Muscle layer of duodenum (tissue), 2 donors: Measurements from ENCODE around the gene JUNB.
A peak's percentile ranks its signal among the peaks of the same experiment; 100 is the strongest.

Experiments
- H3K27ac ChIP-seq: one replicate; pipeline ENCODE4 v1.7.0; 2013; ENCODE audit warnings: mild to moderate bottlenecking, low read length
- H3K27me3 ChIP-seq: one replicate; pipeline ENCODE4 v1.7.0; 2013; ENCODE audit warnings: low read depth, mild to moderate bottlenecking, control low read depth, low read length
- H3K36me3 ChIP-seq, 2 donors: one replicate each; pipeline ENCODE4 v1.7.0; 2013; ENCODE audit warnings: low read length in 2 of 2, control low read depth in 1 of 2, mild to moderate bottlenecking in 1 of 2; ENCODE audit not compliant: insufficient read depth in 2 of 2, control insufficient read depth in 1 of 2
- H3K4me1 ChIP-seq, 2 donors: one replicate each; pipeline ENCODE4 v1.7.0; 2013; ENCODE audit warnings: low read length in 2 of 2, mild to moderate bottlenecking in 2 of 2, control low read depth in 1 of 2, moderate library complexity in 1 of 2; ENCODE audit not compliant: insufficient read depth in 2 of 2, control insufficient read depth in 1 of 2
- H3K4me3 ChIP-seq, 2 donors: one replicate each; pipeline ENCODE4 v1.7.0; 2013; ENCODE audit warnings: low read length in 2 of 2, low read depth in 1 of 2, mild to moderate bottlenecking in 1 of 2
- H3K9me3 ChIP-seq, 2 donors: one replicate each; pipeline ENCODE4 v1.7.0; 2013; ENCODE audit warnings: low read length in 2 of 2, control low read depth in 1 of 2, mild to moderate bottlenecking in 1 of 2; ENCODE audit not compliant: control insufficient read depth in 1 of 2
- donor health status: healthy.

The JUNB gene

DNA sequence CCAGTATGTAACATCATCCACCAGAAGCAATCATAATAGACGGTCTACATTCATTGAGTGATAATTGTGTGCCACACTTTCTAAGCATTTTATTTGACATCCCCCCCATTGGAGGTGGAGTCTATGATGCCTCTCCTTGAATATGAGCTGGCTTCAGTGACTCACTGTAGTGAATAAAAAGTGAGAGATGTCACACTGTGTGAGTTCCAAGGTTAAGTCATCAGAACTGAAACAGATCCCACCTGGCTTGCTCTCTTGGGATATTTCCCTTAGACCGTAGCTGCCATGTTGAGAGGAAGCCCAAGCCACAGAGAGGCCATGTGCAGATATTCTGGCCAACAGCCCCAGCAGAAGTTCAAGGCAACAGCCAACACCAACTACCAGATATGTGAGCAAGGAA, 30.5 kb downstream of the JUNB start:
- no peaks in the 10 kb centered on the region for H3K36me3 ChIP-seq
- no peak overlapping the region for H3K27ac ChIP-seq
- peaks cover 0 to 3% of the 10 kb centered on the region in 2 donors for H3K9me3 ChIP-seq
- no peak overlapping the region for H3K4me3 ChIP-seq
- no peaks in the 10 kb centered on the region for H3K27me3 ChIP-seq
- H3K4me1 ChIP-seq = peaks cover 0 to 5% of the 10 kb centered on the region in 2 donors

DNA sequence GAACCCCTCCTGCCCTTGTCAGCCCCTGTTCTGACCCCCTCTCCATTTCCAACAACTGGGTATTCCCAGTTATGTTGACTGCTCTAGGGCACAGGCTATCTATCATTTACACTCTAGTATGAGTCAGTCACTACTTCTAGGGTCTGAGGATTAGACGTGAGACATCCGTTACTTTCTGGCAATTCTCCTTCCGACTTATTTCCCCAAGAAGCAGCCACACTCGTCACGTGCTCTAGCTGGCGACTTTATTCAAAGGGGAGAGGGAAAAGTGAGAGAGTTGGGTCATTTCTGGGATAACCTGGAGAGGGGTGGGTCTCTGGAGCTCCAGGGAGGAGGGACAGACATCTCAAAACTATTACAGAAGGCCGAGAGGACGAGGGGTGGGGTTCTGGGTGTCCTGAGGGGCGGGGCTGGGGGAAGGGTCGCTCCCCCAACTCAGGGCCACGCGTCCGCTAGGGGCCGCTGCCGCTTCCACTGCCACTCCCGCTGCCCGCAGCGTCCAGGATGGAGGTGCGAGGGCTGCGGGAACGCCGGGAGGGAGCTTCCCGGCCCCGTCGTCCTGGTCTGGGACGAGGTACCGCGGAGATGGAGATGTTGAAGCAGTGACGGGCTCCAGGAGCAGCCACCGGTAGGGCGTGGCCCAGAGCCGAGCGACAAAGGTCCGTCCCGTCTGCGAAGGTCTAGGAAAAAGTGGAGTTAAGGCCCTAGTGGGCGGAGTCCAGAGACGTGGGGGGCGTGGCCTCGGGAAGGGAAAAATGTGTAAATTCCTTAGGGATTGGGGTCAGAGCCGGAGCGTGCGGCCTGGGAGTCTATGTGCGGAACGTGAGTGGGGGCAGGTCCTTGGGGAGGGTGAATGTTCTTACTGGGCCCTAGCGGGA, 34.2 kb downstream of the JUNB start:
- peaks cover 0 to 8% of the 10 kb centered on the region in 2 donors for H3K4me1 ChIP-seq
- H3K27me3 ChIP-seq = peaks cover 16% of the 10 kb centered on the region
- no peaks in the 10 kb centered on the region for H3K36me3 ChIP-seq
- H3K9me3 ChIP-seq = peaks cover 0 to 3% of the 10 kb centered on the region in 2 donors
- no peak overlapping the region for H3K27ac ChIP-seq
- no peak overlapping the region for H3K4me3 ChIP-seq

- Histone ChIP-seq H3K36me3 (no peaks in the 10 kb centered on the region), H3K9me3 (no peaks in the 10 kb centered on the region), H3K4me1 (peaks cover 0 to 22% of the 10 kb centered on the region in 2 donors), H3K27ac (no peak overlapping the region), H3K27me3 (peaks cover 42% of the 10 kb centered on the region), H3K4me3 (no peak overlapping the region)
Observed at GRCh38 chr19:12828494-12828893, 37.2 kb downstream of the JUNB start.

GRCh38 chr19:12833418-12833737, 42.1 kb downstream of the JUNB start:
- H3K36me3 ChIP-seq = no peaks in the 10 kb centered on the region
- H3K27ac ChIP-seq = no peak overlapping the region
- peaks cover 79% of the 10 kb centered on the region for H3K27me3 ChIP-seq
- peaks cover 0 to 29% of the 10 kb centered on the region in 2 donors for H3K4me1 ChIP-seq
- H3K4me3 ChIP-seq = no peak overlapping the region
- H3K9me3 ChIP-seq = no peaks in the 10 kb centered on the region

- Histone ChIP-seq H3K4me3 (peak overlapping the region in 1 of 2 donors; percentile 56), H3K4me1 (peaks cover 0 to 33% of the 10 kb centered on the region in 2 donors), H3K36me3 (no peaks in the 10 kb centered on the region), H3K27me3 (peaks cover 77% of the 10 kb centered on the region), H3K9me3 (no peaks in the 10 kb centered on the region), H3K27ac (no peak overlapping the region)
Observed at GRCh38 chr19:12833738-12834565, 42.7 kb downstream of the JUNB start.

DNA sequence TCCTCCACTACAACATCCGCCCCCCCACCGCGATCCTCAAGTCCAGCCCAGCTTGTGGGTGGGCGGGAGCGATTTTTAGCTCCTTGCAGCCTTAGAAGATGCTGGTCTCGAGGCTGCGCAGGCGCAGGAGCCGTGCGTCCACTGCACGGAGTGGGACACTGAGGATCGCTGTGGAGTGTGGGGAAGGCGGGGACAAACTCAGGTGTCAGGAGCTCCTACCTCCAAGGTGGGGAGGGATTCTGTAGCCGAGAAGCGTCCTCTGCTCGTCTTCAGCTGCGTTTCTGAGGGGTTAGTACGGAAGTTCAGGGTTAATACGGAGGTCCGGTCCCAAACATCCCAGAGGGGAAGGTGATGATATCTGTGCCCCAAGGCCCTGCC, 43.3 kb downstream of the JUNB start, which contains the start of gene RTBDN:
TSS of gene RTBDN (minus strand) at position 14 of the 378 bp plus-strand sequence. CDS start 4,600 bp downstream, outside the sequence.
- H3K4me1 ChIP-seq = peaks cover 0 to 34% of the 10 kb centered on the region in 2 donors
- H3K9me3 ChIP-seq = no peaks in the 10 kb centered on the region
- no peak within 1 kb of the TSS for H3K27ac ChIP-seq
- H3K4me3 ChIP-seq = peak within 1 kb of the TSS in 1 of 2 donors; percentile 56
- H3K27me3 ChIP-seq = peaks cover 79% of the 10 kb centered on the region
- H3K36me3 ChIP-seq = no peaks in the 10 kb centered on the region

DNA sequence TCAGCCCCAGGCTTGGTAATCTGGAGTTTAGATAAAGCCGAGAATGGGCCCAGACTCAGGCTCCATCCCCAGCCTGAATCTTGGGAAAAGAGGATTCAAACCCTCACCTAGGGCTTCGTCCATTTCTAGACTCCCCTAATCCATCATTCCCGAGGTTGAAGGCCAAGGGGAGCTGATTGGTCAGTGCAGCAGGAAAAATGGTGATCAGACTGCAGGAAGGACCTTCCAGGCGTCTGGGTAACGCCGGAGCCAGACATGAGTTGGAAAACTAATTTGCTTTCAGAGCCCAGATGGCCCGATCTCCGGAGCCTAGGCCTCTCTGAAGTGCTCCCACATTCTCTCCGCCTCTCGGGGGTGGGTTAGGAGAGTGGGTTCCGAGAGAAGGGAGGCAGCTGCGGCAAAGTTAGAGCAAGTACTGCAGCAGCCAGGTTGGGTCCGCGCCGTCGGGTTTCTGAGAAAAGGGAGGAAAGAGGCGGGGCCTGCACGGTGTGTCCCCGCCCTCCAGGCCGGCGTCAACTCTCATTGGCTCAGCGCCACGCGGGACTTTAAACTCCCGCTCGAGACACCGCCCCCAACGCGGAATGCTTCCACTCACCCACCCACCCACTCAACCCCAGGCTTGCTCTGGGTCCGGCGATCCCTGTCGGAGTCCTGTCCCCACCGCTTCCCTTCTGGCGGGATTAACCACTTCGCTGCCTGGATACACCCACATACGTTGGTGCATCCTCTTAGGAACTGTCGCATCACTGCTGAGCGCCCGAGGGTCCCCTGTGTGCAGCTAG, 43.9 kb downstream of the JUNB start:
- H3K4me3 ChIP-seq = no peak overlapping the region
- no peaks in the 10 kb centered on the region for H3K9me3 ChIP-seq
- H3K4me1 ChIP-seq = peaks cover 0 to 34% of the 10 kb centered on the region in 2 donors
- peaks cover 80% of the 10 kb centered on the region for H3K27me3 ChIP-seq
- no peak overlapping the region for H3K27ac ChIP-seq
- H3K36me3 ChIP-seq = no peaks in the 10 kb centered on the region

DNA sequence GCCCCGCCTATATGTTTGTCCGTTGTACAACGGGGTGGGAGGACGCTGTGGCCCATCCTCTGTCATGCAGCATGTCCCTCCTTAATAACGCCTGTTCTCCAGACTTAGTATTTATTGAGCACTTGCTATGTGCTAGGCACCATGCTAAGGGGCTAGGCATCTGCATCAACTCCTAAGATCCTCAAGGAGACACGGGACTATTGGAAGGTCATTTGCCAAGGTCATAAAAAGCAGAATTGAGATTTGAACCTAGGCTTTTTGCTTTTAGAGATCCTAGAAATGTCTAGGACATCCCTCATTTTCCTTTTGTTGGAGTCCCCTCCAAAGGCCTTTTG, 45.2 kb downstream of the JUNB start:
- H3K27ac ChIP-seq = no peak overlapping the region
- H3K4me3 ChIP-seq = no peak overlapping the region
- H3K9me3 ChIP-seq = no peaks in the 10 kb centered on the region
- H3K36me3 ChIP-seq = no peaks in the 10 kb centered on the region
- H3K27me3 ChIP-seq = peaks cover 83% of the 10 kb centered on the region
- H3K4me1 ChIP-seq = peaks cover 0 to 44% of the 10 kb centered on the region in 2 donors

DNA sequence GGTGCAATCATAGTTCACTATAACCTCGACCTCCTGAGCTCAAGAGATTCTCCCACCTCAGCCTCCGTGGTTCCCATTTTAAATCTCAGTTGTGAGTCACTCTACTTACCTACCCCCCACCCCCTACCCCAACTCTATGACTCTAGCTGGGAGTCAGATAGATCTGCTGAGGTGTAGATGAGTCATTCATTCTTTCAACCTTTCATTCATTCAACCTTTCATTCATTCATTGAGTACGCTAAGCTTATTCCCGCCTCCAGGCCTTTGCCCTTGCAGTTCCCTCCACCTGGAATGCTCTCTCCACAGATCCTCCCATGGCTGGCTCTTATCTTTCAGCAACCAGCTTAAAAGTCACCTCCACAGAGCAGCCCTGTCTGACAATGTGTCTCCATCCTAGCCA, 45.9 kb downstream of the JUNB start:
- Histone ChIP-seq H3K9me3 (no peaks in the 10 kb centered on the region), H3K27me3 (peaks cover 83% of the 10 kb centered on the region), H3K4me3 (no peak overlapping the region), H3K4me1 (peaks cover 0 to 42% of the 10 kb centered on the region in 2 donors), H3K36me3 (no peaks in the 10 kb centered on the region), H3K27ac (no peak overlapping the region)

GRCh38 chr19:12838182-12838885, 47.0 kb downstream of the JUNB start, which contains the start of gene MAST1:
MAST1 (plus strand) TSS chr19:12838515; CDS start chr19:12838573, 58 bp downstream.
- peaks cover 0 to 31% of the 10 kb centered on the region in 2 donors for H3K4me1 ChIP-seq
- no peaks in the 10 kb centered on the region for H3K36me3 ChIP-seq
- H3K27ac ChIP-seq = no peak within 1 kb of the TSS
- no peaks in the 10 kb centered on the region for H3K9me3 ChIP-seq
- H3K27me3 ChIP-seq = peaks cover 73% of the 10 kb centered on the region
- peak within 1 kb of the TSS in 1 of 2 donors; percentile 38 for H3K4me3 ChIP-seq
